HG03135 (cell line): ENCODE results near the gene TANGO6.

Experiments used
- ATAC-seq: cut with Tn5 transposase; IDR thresholded peaks from one replicate; pipeline ENCODE4 v1.9.1; 2021; ENCODE audit warnings: mild to moderate bottlenecking, moderate library complexity; ENCODE audit not compliant: unreplicated experiment

TANGO6 gene

GRCh38 chr16:68907297-68907696 lies 64.0 kb downstream of the TANGO6 start:
- ATAC-seq: no peak

DNA sequence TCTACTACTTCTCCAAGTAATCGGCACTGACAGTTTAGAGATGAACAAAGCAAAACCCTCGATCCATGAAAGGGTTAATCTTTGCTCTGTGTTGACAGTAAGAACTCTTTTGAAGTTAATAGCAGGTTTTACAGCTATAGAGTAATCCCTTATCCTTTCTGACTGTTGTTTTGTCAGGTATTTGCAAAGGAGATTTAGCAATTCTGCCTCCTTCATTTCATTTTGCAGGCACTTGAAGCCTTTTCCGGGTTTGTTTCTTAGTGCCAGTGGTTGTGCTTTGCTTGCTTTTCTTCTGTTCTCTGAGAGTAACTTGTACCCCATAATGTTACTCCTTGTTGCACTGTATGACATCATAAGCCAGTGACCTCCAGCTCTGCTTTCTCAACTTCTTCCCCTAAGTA lies 64.5 kb downstream of the TANGO6 start:
- ATAC-seq: no peak

DNA sequence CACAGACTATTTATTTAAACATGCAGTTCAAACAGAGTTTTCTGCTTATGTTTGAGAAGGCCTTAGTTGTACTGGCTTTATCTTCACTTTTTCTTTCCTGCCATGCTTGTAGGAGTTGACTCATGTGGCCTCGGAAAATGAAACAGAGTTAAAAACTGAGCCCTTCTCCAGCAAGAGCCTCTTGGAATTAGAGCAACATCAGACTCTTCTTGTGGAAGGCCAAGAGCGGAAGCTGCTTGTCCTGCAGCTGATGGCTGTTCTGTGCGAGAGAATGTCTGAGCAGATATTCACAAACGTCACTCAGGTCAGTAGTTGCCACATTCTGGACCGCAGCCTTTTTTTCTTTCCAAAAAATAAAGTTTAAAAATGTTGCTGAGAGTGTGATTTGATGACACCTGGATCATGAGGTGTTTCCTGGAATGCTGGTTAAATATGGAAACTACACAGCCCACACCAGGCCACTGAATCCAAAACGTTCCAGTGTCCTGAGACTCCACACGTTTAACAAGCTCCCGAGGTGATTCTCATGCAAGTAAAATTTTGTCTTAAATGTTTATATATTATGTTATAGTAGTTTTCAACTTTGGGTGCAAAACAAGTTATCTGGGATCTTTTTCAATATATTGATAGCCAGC lies 65.9 kb downstream of the TANGO6 start:
- no peak for ATAC-seq

- ATAC-seq: no peak
Observed at GRCh38 chr16:68910051-68910450, 66.7 kb downstream of the TANGO6 start.

GRCh38 chr16:68915589-68915988 lies 72.3 kb downstream of the TANGO6 start:
- no peak for ATAC-seq

- ATAC-seq: no peak
Observed at GRCh38 chr16:68917541-68917940, 74.2 kb downstream of the TANGO6 start.

GRCh38 chr16:68920349-68920748 lies 77.0 kb downstream of the TANGO6 start:
- ATAC-seq: no peak

GRCh38 chr16:68921637-68922036 lies 78.3 kb downstream of the TANGO6 start:
- ATAC-seq: no peak

GRCh38 chr16:68923116-68923515 lies 79.8 kb downstream of the TANGO6 start:
- ATAC-seq: no peak

DNA sequence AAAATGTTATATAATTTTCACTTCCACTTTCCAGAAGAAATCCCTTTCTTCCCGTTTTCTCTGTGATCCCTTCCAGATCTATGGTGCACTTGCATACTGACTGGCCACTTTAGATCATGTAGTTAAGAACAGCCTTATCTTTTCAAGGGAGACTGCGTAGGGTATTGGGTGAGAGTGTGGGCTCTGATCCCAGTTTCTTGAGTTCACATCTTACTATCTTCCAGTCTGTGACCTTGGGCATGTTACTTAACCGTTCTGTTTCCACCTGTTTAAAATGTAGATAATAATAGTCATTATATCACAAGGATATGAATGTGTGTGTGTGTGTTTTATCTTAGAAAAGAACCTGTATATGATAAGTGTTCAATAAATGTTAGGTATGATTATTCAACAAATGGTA lies 83.7 kb downstream of the TANGO6 start:
- ATAC-seq: no peak

DNA sequence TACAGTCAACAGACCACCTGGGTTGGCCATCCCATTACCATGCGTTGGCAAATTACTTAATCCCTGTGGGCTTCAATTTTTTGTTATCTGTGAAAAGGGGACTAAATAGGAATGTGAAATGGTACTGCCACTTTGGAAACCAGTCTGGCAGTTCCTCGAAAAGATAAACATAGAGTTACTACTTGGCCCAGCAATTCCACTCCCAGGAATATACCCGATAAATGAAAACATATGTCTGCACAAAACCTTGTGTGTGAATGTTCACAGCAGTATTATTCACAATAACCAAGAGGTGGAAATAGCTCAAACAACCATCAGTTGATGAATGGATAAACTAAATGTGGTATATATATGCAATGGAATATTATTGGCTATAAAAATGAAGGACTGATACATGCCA lies 87.9 kb downstream of the TANGO6 start:
- no peak for ATAC-seq

DNA sequence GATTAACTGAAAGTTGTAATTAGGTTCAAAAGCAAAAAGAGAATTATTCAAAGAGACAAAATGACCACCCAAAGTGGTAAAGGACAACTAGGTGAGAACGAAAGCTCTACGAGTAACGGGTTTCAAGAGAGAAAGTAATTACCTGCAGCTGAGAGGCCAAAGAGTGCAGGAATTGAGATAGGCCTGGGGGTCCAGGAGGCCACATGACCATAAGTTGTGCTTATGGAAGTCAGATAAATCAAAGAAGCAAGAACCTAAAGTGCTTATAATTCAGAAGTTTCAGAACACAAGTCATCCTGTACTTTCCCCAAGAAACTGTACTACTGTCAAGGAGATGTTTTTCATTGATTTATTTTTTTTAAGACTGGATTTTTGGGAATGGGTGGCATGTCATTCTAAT lies 91.1 kb downstream of the TANGO6 start:
- ATAC-seq: no peak

GRCh38 chr16:68935008-68935407 lies 91.7 kb downstream of the TANGO6 start:
- no peak for ATAC-seq

GRCh38 chr16:68936736-68937631 lies 93.7 kb downstream of the TANGO6 start:
- ATAC-seq: no peak

DNA sequence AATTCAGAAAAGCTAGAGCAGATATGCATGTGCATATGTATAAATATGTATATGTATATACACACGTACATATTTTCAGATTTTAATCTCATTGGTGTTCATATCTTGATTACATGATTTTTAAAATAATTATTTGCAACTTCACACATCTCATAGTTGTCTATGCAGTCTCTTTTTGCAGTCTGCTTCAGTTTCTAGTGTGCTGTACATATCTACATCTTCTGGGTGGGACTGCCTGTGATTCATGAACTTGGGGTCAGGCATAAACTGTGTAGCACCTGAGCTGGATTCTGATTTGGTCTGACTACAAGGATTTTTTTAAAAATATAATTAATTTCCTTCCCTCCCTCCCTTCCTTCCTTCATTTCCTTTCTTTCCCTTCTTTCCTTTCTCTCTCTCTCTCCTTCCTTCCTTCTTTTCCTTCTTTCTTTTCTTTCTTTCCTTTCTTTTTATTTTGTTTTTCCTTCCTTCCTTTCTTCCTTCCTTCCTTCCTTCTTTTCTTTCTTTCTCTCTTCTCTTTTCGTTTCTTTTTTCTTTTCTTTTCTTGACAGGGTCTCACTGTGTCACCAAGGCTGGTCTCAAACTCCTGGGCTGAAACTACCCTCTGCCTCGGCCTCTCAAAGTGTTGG lies 96.5 kb downstream of the TANGO6 start:
- no peak for ATAC-seq

GRCh38 chr16:68940816-68941215 lies 97.5 kb downstream of the TANGO6 start:
- ATAC-seq: no peak

DNA sequence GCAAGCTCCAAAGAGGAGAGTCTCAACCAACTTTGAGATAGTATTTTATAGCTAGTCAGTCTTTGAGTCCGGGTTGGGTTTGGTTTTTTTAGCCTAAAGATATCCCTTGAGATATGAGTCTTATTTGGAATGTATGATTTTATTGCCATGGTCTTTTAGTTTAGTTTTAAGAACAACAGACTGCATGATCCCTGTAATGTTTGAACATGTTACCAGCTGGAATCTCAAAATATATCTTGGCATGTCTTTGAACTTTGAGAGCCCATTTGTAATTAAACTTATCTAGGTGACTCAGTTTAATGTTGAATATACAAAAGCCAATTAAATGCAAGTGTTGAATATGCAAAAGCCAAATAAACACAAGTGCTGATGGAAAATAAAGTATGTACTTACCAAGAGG lies 100.6 kb downstream of the TANGO6 start:
- ATAC-seq: no peak

GRCh38 chr16:68948230-68948910 lies 105.0 kb downstream of the TANGO6 start:
- no peak for ATAC-seq

- no peak for ATAC-seq
Observed at GRCh38 chr16:68951991-68952877, 108.9 kb downstream of the TANGO6 start.

GRCh38 chr16:68954911-68955635 lies 111.7 kb downstream of the TANGO6 start:
- no peak for ATAC-seq
